Gastrocnemius medialis (tissue), 4 donors: Measurements from ENCODE around the gene GRIN1. TPM values are rescaled to one million over a fixed set of nuclear protein-coding genes. Genes with fewer than 3 reads are reported as not detected.

ENCODE experiments used
- ATAC-seq, 2 donors: fragments of 150-250 bp; one replicate each; pipeline ENCODE4 v1.9.1; 2016
- DNase-seq, 2 donors: peaks; one replicate each; pipeline ENCODE4 v3.0.0-alpha.2; 2019
- H3K27ac ChIP-seq, 4 donors: fragments of 200-600 bp; sonication (generic); 1 replicate in 1 of 4; 2 replicates in 3 of 4; pipeline ENCODE4 v1.5.1; 2016 to 2018; ENCODE audit warnings: mild to moderate bottlenecking in 2 of 4, moderate library complexity in 1 of 4
- H3K27me3 ChIP-seq, 3 donors: fragments of 200-600 bp; sonication (generic) in 2 of 3; 1 replicate in 1 of 3; 2 replicates in 2 of 3; pipeline versions ENCODE4 v1.5.1 to v1.6.0; 2016 to 2019; ENCODE audit warnings: mild to moderate bottlenecking in 1 of 3, moderate library complexity in 1 of 3
- H3K36me3 ChIP-seq, 2 donors: fragments of 200-600 bp; sonication (generic) in 1 of 2; one replicate each; pipeline ENCODE4 v1.5.1; 2017 to 2018
- H3K4me1 ChIP-seq, 2 donors: fragments of 200-600 bp; sonication (generic) in 1 of 2; one replicate each; pipeline ENCODE4 v1.5.1; 2016 to 2017; ENCODE audit warnings: mild to moderate bottlenecking in 2 of 2
- H3K4me3 ChIP-seq, 4 donors: fragments of 200-600 bp; sonication (generic) in 3 of 4; 1 replicate in 1 of 4; 2 replicates in 3 of 4; pipeline ENCODE4 v1.5.1; 2016 to 2019; ENCODE audit warnings: mild to moderate bottlenecking in 2 of 4
- H3K9me3 ChIP-seq, 3 donors: fragments of 200-600 bp; sonication (generic) in 2 of 3; 1 replicate in 1 of 3; 2 replicates in 2 of 3; pipeline ENCODE4 v1.5.1; 2016 to 2019
- POLR2A ChIP-seq, 2 donors: fragments of 450-650 bp; IDR thresholded peaks; one replicate each; pipeline ENCODE4 v1.6.1; 2017; ENCODE audit warnings: antibody characterized with exemption in 2 of 2, mild to moderate bottlenecking in 2 of 2, moderate library complexity in 2 of 2
- in situ Hi-C, 4 donors: fragments of 200-750 bp; cut with MboI; loops; one replicate each; pipeline versions ENCODE4 v1.15.0 to v1.8.0; 2017; ENCODE audit warnings: low sequenced_read_pairs in 4 of 4
- intact Hi-C: fragments of 100-400 bp; cut with DNase I; formaldehyde crosslinking; loops from one replicate; pipeline ENCODE4 v1.15.1; 2023; ENCODE audit warnings: low total_unique reads
- total RNA-seq, 4 donors: library from RNA; depleted of rRNA; stranded (reverse); fragments of >200 nt; gene quantifications; one replicate each; pipeline versions ENCODE4 v1.1.0 to v1.2.3, GENCODE V29; 2016
- TF ChIP-seq, protein P1 (sequence below), 5 experiments: fragments of 450-650 bp in 3 of 5; fragments of 200-600 bp in 2 of 5; sonication (generic) in 2 of 5; IDR thresholded peaks in 4 of 5; conservative IDR thresholded peaks in 1 of 5; 1 replicate in 4 of 5; 2 replicates in 1 of 5; pipeline ENCODE4 v1.5.1; 2016 to 2019; ENCODE audit warnings: antibody characterized with exemption in 5 of 5, mild to moderate bottlenecking in 3 of 5, moderate library complexity in 3 of 5

Gene GRIN1
- total RNA-seq, 4 donors from 2014 or later = not detected

DNA sequence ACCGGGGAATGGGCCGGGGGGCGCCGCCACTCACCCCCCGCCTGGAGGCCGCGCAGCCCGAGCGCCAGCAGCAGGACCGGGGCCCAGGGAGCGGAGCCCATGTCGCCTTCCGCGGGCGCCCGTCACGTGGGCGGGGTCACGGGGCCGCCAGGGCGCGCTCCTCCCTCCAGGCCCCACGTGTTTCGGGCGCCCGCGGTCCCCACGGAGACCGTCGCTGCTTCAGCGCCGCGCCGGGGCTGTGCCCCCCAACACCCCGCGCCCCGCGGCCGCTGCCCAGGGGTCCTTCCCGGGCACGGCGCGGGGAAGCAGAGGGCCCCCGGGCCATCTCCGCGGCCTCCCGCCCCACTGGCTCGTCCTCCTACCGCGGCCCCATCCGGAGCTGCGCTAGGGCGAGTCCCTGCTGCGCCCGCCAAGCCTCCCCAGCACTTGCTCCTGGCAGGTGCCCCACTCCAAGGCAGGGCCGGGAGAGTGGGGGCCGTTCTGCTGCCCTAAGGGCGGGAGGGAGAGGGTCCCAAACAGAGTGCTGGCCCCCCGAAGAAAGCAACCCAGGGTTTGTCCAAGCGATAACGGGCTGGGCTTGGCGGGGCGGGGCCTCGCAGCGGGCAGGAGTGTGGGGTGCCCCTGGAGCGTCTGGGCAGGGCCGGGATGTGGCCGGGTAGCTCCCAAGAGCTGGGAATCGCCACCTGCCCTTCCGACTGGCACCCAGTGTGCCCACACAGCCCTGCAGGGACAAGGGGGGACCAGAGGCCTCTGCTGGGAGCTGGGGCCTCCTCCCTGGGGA, 24.2 kb upstream of the GRIN1 start, which contains the start of gene DPP7:
DPP7 (minus strand) TSS at position 121 of the 781 bp plus-strand sequence; CDS start at position 101, 20 bp downstream.
- Histone ChIP-seq H3K9me3 (no peaks in the 10 kb centered on the region), H3K4me1 (peaks cover 6 to 9% of the 10 kb centered on the region in 2 donors), H3K4me3 (peak within 1 kb of the TSS; percentile 76 to 97 (median 92)), H3K27me3 (no peaks in the 10 kb centered on the region), H3K36me3 (peaks cover 0 to 27% of the 10 kb centered on the region in 2 donors), H3K27ac (peak within 1 kb of the TSS; percentile 50 to 72 (median 64))
- peak; percentile 53 to 67 for DNase-seq
- intact Hi-C loops (loop anchor here (1.0 to 2.0 kb wide), 2 partner anchors 28 to 73 kb away; partner anchors contain the start of genes ANAPC2, MAN1B1 and SSNA1), in situ Hi-C loops (loop anchor here in 2 of 4 donors (10.0 kb wide), 1 partner anchor 120 kb away; the partner anchor contains the start of gene SLC34A3 (in 2 of the 2))
- peak; percentile 91 to 93 for ATAC-seq
- peak; percentile 51 to 52 for TF ChIP-seq POLR2A (IDR thresholded peaks at IDR 0.05)
- TF ChIP-seq, protein P1, sequence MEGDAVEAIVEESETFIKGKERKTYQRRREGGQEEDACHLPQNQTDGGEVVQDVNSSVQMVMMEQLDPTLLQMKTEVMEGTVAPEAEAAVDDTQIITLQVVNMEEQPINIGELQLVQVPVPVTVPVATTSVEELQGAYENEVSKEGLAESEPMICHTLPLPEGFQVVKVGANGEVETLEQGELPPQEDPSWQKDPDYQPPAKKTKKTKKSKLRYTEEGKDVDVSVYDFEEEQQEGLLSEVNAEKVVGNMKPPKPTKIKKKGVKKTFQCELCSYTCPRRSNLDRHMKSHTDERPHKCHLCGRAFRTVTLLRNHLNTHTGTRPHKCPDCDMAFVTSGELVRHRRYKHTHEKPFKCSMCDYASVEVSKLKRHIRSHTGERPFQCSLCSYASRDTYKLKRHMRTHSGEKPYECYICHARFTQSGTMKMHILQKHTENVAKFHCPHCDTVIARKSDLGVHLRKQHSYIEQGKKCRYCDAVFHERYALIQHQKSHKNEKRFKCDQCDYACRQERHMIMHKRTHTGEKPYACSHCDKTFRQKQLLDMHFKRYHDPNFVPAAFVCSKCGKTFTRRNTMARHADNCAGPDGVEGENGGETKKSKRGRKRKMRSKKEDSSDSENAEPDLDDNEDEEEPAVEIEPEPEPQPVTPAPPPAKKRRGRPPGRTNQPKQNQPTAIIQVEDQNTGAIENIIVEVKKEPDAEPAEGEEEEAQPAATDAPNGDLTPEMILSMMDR (IDR thresholded peaks at IDR 0.05 in 4 of 5, conservative IDR thresholded peaks at IDR 0.05 in 1 of 5) = peak in 1 of 5 experiments; percentile 22

DNA sequence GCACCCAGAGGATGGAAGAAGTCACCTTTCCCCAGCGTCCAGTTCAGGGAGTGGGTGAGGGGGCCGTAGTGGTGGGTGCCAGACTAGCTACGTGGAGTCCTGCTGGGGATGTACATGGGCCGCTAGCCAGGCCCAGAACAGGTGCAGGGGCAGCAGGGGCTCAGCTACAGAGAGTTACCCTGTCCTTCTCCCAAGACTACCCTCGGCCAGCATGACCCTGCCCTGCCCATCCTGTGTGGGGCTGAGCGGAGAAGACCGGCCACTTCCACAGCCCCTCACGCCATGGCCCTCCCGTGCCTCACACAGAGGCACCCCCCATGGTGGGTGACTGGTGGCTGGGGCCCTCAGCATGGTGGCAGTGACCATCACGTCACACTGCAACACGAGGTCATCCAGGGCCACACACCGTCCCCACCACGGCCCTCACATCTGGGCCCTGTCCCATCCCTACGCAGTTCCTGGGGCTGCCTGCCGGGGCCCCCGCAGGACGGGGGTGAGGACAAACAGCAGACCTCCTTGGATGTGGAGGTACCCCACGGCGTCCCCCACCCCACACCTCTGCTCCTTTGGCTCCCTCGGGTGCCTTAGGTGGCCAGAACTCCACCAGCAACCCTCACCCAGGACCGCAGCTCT, 23.4 kb upstream of the GRIN1 start:
- in situ Hi-C loops = loop anchor here in 2 of 4 donors (10.0 kb wide), 1 partner anchor 119 kb away; the partner anchor contains the start of gene SLC34A3 (in 2 of the 2)
- ATAC-seq = no peak
- intact Hi-C loops = loop anchor here (1.0 to 2.0 kb wide), 2 partner anchors 29 to 73 kb away; partner anchors contain the start of genes ANAPC2, MAN1B1 and SSNA1
- Histone ChIP-seq H3K27ac (no peak overlapping the region), H3K36me3 (peaks cover 0 to 20% of the 10 kb centered on the region in 2 donors), H3K9me3 (no peaks in the 10 kb centered on the region), H3K4me1 (peaks cover 6 to 9% of the 10 kb centered on the region in 2 donors), H3K27me3 (no peaks in the 10 kb centered on the region), H3K4me3 (peak overlapping the region in 3 of 4 donors; percentile 76 to 97 (median 87))
- no peak for DNase-seq
- TF ChIP-seq, protein P1 (IDR thresholded peaks at IDR 0.05 in 4 of 5, conservative IDR thresholded peaks at IDR 0.05 in 1 of 5) = no peak
- TF ChIP-seq POLR2A (IDR thresholded peaks at IDR 0.05) = no peak

DNA sequence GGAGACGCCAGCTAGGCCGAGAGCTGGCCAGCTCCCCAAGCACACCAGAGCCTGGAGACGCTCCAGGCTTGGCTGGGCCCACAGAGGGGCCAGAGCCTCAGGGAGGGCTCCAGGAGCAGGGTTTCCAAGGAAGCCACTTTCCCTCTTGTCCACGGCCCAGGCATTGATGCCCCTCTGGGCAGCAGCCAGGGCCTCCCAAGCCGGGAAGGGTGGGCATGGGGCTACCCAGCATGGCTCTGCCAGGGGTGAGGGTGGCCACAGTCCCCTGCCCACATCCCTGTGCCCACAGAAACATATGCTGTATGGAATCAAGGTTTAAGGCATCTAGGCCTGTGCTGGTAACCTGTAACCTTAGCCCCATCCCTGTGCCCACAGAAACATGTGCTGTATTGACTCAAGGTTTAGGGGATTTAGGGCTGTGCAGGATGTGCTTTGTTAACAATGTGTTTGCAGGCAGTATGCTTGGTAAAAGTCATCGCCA, 22.9 kb upstream of the GRIN1 start:
- no peak overlapping the region for H3K4me3 ChIP-seq
- H3K27ac ChIP-seq = no peak overlapping the region
- peaks cover 0 to 16% of the 10 kb centered on the region in 2 donors for H3K36me3 ChIP-seq
- TF ChIP-seq, protein P1 (IDR thresholded peaks at IDR 0.05 in 4 of 5, conservative IDR thresholded peaks at IDR 0.05 in 1 of 5) = no peak
- no peak for TF ChIP-seq POLR2A (IDR thresholded peaks at IDR 0.05)
- in situ Hi-C loops (loop anchor here in 2 of 4 donors (10.0 kb wide), 1 partner anchor 119 kb away; the partner anchor contains the start of gene SLC34A3 (in 2 of the 2)), intact Hi-C loops (no loop called here)
- no peak for ATAC-seq
- H3K4me1 ChIP-seq = peaks cover 6 to 9% of the 10 kb centered on the region in 2 donors
- no peaks in the 10 kb centered on the region for H3K27me3 ChIP-seq
- no peaks in the 10 kb centered on the region for H3K9me3 ChIP-seq
- no peak for DNase-seq

DNA sequence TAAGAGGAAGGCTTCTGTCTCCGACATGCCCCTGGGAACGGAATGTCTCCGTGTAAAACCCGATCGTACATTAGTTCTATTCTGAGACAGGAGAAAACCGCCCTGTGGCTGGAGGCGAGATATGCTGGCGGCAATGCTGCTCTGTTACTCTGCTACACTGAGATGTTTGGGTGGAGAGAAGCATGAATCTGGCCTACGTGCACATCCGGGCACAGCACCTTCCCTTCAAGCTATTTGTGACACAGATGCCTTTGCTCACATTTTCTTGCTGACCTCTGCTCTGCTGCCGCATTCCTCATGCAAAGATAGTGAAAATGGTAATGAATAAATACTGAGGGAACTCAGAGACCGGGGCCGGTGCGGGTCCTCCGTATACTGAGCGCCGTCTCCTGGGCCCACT, 22.2 kb upstream of the GRIN1 start:
- in situ Hi-C loops = loop anchor here in 2 of 4 donors (10.0 kb wide), 1 partner anchor 118 kb away; the partner anchor contains the start of gene SLC34A3 (in 2 of the 2)
- TF ChIP-seq, protein P1 (IDR thresholded peaks at IDR 0.05 in 4 of 5, conservative IDR thresholded peaks at IDR 0.05 in 1 of 5) = no peak
- TF ChIP-seq POLR2A (IDR thresholded peaks at IDR 0.05) = no peak
- ATAC-seq (no peak), DNase-seq (no peak)
- H3K36me3 ChIP-seq = peaks cover 0 to 15% of the 10 kb centered on the region in 2 donors
- intact Hi-C loops = no loop called here
- H3K4me3 ChIP-seq = no peak overlapping the region
- H3K27me3 ChIP-seq = no peaks in the 10 kb centered on the region
- H3K9me3 ChIP-seq = no peaks in the 10 kb centered on the region
- H3K4me1 ChIP-seq = peaks cover 6 to 9% of the 10 kb centered on the region in 2 donors
- no peak overlapping the region for H3K27ac ChIP-seq
